GM11168 (cell line): ENCODE data around the gene POFUT1.

Experiments
- in situ Hi-C: fragments of 300-500 bp; cut with MboI; formaldehyde crosslinking; loops from one replicate; pipeline ENCODE4 v1.12.0; 2022; ENCODE audit warnings: low sequenced_read_pairs; ENCODE audit not compliant: unreplicated experiment

Gene POFUT1

DNA sequence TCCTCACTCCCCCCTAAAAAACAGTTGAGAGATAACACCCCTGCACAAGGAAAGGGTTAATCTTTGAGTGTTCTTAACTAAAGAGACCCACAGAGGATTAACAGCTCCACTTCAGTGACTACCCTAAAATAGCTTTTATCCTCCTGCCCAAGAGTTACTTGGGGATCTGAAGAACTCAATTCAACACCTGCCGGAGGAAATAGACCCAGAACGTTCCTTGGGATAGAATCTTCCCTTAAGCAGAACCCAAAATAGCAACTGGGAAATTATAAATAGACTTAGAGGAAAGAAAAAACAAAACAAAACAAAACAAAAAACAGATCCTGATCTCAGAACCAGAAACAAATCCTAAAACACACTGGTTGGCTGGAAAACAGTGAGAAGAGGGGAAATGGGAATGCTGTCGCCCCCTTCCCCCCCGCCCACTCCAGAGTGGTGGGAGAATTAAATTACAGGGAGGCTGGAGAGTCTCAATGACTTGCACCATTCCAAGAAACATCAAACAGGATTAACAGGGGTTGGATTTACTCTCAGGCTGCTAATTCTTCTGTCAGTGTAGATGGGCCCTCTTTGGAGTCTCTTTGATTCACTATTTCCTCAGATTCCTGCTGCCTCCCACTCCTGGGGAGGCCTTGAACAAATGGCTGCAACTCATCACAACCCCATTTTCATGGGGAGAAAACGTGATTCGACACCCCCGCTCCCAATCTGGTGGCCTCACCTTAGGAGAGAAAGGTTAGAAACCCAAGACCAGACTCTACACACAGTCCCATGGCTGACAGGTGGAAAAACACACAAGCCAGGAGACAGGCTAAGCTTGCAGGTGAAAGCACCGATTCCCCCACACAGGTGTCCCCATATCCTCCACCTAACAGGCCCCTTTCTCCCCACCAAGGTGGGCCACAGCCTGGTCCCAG, 1.6 kb upstream of the POFUT1 start:
- in situ Hi-C loops, result no loop called here

DNA sequence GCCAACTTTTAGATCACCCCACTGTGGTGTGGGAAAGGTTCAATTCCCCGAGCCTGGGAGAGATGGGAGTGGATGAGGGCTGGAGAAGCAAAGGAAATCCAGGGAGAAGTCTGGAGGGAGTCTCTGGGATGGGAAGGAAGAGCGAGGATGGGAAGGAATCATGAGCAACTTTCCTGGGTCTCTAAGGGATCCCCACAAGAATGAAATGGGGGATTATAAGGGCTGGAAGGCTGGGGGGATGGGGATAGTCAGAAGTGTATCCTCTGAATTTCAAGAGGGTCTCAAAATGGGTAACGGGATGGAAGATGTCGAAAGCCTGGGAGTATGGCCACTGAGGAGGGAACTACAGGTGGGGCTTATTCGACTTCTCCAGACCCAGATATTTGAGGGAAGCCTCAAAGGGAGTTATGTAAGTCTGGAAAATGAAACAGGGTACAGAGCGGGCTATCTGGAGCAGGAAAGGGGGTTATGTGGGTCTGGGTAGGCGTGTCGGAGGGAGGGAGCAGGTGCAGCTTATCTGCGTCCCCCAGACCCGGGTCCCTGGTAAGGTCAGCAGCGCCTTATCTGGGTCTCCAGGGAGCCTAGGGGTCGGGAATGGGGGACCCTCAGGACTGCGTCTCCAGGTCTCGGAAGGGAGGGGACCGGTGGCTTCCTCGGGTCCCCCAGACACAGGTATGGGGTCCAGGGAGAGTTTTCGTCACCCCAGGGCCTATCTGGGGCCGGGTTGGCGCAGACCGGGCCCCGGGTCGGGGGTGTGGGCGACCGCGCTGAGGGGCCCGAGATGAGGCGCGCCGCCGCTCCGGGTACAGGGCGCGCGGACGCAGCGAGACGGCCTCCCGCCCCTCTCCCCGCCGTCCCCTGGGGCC, 687 bp upstream of the POFUT1 start:
- in situ Hi-C loops, result no loop called here

DNA sequence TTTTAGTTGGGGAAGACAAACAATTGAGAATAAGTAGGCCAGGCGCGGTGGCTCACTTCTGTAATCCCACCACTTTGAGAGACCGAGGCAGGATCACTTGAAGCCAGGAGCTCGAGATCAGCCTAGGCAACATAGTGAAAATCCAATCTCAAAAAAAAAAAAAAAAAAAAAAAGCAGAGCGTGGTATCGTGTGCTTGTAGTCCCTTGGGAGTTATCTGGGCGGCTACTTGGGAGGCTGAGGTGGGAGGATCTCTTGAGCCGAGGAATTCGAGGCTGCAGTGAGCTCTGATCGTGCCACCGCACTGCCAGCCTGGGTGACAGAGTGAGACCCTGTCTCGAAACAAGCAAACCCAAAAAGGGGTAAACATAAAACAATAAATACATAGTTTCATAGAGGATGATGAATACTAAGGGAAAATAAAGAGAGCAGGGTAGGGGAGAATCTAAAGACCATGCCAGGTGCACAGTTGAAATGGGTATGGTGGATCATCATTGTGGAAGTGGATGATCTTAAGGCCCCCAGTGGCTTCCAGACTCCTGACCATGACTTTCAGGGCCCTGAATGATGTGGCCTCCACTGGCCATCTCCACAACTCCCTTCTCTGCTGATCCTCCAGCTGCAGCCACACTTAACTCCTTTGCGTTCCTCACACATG, 947 bp downstream of the POFUT1 start:
- in situ Hi-C loops, result no loop called here

DNA sequence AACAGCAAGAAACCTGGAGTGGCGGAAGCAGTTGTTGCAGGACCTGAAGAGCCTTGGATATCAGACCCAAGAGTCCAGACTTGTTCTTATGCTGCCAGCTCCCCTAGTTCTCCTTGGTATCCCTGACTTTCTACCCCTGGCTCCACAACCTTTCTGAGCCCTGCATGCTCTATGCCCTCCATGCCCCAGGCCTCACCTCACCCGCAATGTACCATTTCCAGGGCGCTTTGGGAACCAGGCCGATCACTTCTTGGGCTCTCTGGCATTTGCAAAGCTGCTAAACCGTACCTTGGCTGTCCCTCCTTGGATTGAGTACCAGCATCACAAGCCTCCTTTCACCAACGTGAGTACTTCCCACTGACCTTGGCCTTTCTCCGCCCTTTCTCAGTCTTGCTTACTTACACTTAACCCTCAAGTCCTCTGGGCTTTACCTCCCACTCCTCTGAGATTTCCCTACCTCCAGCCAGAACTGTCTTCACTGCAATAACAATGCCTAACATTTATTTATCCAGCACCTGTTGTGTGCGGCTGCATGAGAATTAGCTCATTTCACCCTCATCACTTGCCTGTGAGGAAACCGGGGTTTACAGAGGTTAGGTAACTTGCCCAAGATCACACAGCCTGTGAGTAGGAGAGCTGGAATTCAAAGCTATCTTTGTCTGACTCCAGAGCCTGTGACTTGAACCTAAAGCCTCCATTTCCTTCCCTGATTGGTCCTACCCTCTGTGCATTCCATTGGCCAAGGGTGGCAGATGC, 2.3 kb downstream of the POFUT1 start:
- in situ Hi-C loops, result no loop called here

DNA sequence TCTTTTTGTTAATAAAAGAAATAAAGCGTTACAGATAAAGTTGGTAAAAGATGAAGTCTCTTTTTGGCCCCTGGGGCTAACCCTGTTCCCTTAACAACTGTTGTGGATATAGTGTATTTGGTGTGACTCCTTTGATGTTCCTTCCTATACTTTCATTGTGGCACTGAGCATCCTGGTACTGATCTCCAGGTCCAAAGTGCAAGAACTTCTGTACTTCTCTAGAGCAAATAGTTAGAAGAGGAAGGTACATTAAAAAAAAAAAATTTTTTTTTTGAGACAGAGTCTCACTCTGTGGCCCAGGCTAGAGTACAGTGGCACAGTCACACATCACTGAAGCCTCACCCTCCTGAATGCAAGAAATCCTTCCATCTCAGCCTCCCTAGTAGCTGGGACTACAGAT, 6.2 kb downstream of the POFUT1 start:
- in situ Hi-C loops, result no loop called here

DNA sequence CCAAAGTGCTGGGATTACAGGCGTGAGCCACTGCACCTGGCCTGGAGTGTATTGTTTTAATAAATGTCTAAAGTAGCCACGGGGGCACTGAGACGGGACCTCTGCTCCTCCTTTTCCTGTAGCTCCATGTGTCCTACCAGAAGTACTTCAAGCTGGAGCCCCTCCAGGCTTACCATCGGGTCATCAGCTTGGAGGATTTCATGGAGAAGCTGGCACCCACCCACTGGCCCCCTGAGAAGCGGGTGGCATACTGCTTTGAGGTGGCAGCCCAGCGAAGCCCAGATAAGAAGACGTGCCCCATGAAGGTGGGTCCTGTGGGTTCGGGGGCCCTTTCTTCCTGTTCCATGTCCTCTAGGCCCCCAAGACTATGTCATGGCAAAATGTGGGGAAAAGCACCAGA, 7.5 kb downstream of the POFUT1 start:
- in situ Hi-C loops, result no loop called here

DNA sequence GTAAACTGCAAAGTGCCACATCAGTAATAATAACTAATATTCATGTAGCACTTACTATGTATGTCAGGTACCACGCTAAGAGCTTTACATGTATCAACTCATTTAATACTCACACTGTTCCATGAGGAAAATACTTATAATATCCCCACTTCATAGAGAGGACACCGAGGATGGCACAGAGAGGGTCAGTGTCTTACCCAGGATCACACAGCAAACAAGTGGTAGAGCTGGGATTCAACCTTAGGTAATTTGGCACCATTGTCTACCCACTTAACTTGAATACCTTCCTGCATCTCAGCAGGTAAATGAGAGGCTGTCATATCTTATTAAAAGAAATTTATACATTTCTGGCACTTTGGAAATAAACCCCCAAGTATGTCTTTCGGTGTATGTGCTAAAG, 8.0 kb downstream of the POFUT1 start:
- in situ Hi-C loops, result no loop called here

DNA sequence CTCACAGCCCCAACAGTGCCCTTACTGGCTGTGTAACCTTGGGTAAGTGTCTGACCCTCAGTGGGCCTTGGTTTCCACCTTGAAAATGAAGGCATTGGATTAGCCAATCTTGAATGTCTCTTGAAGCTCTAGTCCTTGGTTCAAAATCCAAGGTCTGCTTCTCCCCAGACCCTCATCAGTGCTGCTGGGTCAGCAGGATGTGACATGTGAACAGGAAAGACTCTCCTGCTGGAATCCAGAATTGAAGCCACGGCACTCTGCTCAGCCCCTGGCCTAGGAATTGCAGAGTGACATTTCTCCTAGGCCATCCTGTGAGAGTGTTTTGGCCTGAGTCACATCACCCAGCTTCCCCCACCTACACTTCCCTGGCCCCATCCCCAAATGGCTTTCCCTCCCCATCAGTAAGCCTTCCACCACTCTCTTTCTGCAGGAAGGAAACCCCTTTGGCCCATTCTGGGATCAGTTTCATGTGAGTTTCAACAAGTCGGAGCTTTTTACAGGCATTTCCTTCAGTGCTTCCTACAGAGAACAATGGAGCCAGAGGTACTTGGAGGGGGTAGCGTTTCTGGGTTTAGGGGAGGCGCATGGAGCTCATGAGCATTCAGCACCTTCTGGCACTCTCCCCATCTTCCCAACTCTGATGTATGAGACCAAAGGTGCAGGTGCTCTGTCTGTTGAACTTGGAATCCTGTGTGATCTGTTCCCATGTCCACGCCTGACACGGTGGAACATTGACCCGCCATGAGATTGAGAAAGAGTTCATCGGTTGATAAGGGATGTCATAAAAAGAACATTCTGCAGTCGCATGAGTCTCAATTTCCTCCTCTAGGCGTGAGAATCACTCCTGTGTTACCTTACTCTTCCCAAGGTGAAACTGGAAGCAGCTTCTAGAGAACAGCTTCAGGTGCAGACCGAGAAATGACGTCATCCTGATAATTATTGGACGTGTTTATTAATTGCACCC, 8.8 kb downstream of the POFUT1 start:
- in situ Hi-C loops, result no loop called here

DNA sequence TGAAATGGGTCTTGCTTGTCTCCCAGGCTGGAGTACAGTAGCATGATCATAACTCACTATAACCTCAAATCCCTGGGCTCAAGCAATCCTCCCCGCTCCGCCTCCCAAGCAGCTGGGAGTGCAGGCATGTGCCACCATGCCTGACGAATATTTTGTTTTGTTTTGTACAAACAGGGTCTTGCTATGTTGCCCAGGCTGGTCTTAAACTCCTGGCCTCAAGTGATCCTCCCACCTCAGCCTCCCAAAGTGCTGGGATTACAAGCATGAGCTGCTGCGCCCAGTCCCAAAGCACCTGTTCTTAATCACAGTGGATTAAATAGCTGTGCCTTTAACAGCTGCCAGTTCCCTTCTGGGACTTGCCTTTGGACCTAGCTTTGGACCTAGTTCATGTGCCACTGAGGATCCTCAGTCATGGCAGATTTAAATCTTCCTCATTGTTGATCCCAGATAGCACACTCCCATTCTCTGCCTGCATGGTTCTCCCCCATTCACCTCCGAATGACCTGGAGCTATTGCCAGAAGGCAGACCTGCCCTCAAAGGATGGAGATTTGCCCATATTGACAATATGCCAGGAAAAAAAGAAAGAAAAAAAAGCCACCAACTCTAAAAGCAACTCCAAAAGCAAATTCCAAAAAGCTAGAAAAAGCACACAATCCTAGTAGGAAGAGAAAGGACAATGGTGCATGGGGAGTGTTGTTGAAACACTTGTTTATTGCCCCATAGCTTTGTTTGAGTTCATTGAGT, 10.6 kb downstream of the POFUT1 start:
- in situ Hi-C loops, result no loop called here

DNA sequence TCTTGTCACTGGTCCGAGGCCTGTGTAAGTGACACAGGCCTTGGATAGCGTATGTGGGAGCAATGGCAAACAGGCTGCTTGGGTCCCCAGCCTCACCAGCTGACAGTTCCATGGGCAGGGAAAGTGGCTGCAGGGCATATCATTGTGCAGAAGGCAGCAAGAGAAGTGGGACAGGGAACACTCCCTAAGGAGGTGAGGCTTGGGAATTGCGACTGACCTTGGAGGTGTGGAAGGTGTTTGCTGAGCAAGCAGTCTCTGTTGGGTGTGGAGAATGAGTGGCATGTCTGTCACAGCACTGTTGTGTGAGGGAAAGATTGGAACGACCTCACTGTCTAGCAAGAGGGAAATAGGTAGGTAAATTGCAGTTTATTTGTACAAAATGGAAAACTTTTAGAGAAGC, 16.8 kb downstream of the POFUT1 start:
- in situ Hi-C loops, result loop anchor here (5.0 kb wide), 1 partner anchor 263 kb away; no protein-coding TSS in a partner anchor

DNA sequence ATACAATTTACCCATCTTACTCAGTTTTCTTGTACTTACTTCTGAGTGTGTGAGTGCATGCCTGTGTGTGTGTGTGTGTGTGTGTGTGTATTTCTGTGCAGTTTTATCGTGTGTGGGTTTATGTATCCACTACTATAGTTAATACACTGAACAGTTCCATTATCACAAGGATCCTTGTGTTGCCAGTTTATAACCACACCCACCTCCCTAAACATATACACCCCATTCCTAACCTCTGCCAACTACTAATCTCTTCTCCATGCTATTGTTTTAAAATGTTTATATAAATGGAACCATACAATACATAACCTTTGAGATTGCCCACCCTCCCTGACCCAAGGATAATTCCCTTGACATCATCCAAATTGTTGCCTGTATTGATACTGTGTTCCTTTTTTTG, 18.7 kb downstream of the POFUT1 start:
- in situ Hi-C loops, result no loop called here

DNA sequence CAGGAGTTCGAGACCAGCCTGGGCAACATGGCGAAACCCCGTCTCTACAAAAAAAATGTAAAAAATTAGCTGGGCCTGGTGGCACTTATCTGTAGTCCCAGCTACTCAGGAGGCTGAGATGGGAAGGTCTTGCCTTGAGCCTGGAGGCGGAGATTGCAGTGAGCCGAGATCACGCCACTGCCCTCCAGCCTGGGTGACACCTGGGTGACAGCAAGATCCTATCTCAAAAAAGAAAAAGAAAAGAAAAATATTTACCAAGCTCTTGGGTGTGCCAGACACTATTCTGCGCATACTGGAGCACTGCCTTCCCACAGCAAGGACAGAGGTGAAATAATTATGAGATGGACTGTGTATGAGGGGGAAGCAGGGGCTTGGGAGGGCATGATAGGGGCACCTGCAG, 19.6 kb downstream of the POFUT1 start:
- in situ Hi-C loops, result no loop called here

DNA sequence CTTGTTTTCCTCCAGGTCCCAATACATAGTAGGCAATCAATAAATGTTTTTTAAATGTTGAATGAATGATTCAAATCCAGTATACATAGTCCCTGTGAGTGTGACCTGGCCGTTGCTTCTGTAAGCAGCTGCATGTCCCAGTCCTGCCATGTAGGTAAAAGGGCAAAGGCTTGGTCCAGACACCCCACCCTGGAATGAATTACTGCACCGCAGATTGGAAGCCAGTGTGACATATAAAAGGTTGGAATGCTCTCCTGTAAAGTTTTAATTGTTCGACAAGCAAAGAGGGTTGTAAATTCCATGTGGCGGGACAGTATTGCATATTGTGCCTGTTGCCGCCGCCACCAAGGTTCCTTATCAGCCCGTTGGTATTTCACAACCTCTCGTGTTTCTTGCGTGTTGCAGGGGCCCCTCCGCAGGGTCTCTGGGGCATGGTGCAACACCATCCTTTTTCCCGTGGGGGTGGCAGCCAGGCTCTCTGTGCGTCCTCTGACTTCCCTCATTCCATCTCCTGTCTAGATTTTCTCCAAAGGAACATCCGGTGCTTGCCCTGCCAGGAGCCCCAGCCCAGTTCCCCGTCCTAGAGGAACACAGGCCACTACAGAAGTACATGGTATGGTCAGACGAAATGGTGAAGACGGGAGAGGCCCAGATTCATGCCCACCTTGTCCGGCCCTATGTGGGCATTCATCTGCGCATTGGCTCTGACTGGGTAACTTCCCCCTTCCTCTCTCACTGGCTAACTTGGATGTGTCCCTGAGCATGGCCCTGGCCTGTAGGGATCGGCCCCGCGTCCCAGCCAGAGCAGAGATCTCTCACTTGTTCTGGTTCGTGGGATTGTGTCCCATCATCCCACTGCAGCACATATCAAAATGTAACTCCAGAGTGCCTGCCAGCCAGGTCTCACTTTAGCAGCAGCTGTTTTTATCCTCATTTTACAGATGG, 20.3 kb downstream of the POFUT1 start:
- in situ Hi-C loops, result no loop called here

DNA sequence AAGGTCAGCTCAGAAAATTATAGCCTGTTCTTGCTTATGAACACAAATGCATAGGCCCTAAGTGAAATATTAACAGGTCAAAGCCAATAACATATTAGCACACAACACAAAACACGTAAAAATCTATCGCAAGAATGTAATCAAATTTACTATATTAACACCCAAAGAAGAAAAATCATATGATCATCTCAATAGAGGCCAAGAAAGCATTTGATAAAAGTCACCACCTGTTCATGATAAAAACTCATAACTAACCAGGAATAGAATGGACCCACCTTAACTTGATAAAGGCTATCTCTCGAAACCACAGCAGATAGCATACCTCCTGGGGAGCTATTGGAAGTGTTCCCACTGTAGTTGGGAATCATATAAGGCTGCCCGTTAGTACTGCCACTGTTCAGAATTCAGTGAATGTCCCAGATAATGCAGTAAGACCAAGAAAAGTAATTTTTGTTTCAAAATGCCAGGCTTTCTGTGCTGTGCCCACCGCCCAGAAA, 21.6 kb downstream of the POFUT1 start:
- in situ Hi-C loops, result no loop called here

DNA sequence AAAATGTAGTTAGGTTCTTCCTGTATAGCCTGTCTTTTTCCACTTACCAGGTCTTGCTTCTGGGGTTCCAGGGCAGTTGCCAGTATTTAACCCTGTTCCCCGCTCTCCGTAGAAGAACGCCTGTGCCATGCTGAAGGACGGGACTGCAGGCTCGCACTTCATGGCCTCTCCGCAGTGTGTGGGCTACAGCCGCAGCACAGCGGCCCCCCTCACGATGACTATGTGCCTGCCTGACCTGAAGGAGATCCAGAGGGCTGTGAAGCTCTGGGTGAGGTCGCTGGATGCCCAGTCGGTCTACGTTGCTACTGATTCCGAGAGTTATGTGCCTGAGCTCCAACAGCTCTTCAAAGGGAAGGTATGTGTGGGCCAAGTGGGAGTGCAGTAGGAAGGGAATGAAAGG, 23.0 kb downstream of the POFUT1 start:
- in situ Hi-C loops, result no loop called here

DNA sequence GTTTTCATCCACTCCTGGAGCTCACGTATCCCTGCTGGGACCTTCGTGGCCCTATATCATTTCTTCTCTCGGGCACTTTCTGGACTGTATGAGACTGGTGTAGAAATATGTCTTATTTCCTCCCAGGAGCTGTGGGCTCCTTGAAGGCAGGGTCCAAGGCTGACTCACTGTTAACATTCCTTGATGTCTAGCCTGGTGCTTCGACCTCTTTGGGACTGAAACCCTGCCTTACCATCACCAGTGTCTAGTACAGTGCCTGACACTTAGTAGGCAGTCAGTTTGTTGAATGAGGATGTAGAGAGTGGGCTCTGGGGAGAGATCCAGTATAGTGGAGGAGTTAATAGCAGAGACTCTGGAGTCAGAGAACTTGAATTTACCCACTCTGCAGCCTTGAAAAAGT, 23.6 kb downstream of the POFUT1 start:
- in situ Hi-C loops, result no loop called here

DNA sequence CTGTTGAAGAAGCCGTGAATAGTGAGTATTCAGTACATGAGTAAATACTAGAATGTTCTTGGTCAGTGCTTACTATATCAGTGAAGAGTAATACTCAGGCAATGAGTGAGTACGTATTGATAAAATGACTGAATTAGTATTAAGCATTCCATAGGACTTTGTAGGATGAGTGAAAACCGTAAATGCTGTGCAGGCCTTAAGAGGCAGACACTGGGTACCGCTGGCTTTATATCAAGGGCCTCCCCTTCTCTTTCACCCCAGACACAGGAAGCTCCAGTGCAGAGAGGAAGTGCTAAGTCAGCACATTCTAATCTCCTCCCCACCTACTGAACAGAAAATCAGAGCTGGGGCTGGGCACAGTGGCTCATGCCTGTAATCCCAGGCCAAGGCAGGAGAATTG, 24.2 kb downstream of the POFUT1 start:
- in situ Hi-C loops, result no loop called here
